Gastrocnemius medialis (tissue), 4 donors: Measurements from ENCODE around the gene PAQR7.

Experiments
- CTCF ChIP-seq, 5 experiments: fragments of 450-650 bp in 3 of 5; fragments of 200-600 bp in 2 of 5; sonication (generic) in 2 of 5; IDR thresholded peaks in 4 of 5; conservative IDR thresholded peaks in 1 of 5; 1 replicate in 4 of 5; 2 replicates in 1 of 5; pipeline ENCODE4 v1.5.1; 2016 to 2019; ENCODE audit warnings: antibody characterized with exemption in 5 of 5, mild to moderate bottlenecking in 3 of 5, moderate library complexity in 3 of 5
- POLR2A ChIP-seq, 2 donors: fragments of 450-650 bp; IDR thresholded peaks; one replicate each; pipeline ENCODE4 v1.6.1; 2017; ENCODE audit warnings: antibody characterized with exemption in 2 of 2, mild to moderate bottlenecking in 2 of 2, moderate library complexity in 2 of 2

GRCh38 chr1:25871086-25871703 is 4.3 kb downstream of the PAQR7 start:
- TF ChIP-seq CTCF (IDR thresholded peaks at IDR 0.05 in 4 of 5, conservative IDR thresholded peaks at IDR 0.05 in 1 of 5): no peak
- TF ChIP-seq POLR2A (IDR thresholded peaks at IDR 0.05): no peak
